KMS-11 (cell line): ENCODE measurements around the gene MARVELD1.
A peak's percentile ranks its signal among the peaks of the same experiment; 100 is the strongest.

ENCODE experiments used
- H2AFZ ChIP-seq: fragments of 200-600 bp; sonication (generic); 2 replicates; pipeline ENCODE4 v1.6.1; 2016; ENCODE audit warnings: antibody characterized with exemption, mixed run types, low read depth
- H3K27ac ChIP-seq: fragments of 200-600 bp; sonication (generic); 2 replicates; pipeline ENCODE4 v1.6.1; 2016; ENCODE audit warnings: mild to moderate bottlenecking, mixed run types
- H3K27me3 ChIP-seq: fragments of 200-600 bp; sonication (generic); 2 replicates; pipeline ENCODE4 v1.6.1; 2017; ENCODE audit warnings: mild to moderate bottlenecking, low read depth, mixed run types, moderate library complexity; ENCODE audit not compliant: insufficient read depth
- H3K36me3 ChIP-seq: fragments of 200-600 bp; sonication (generic); 2 replicates; pipeline ENCODE4 v1.6.1; 2017; ENCODE audit warnings: mild to moderate bottlenecking, mixed run types; ENCODE audit not compliant: insufficient read depth
- H3K4me1 ChIP-seq: fragments of 200-600 bp; sonication (generic); 2 replicates; pipeline ENCODE4 v1.6.1; 2016; ENCODE audit warnings: mild to moderate bottlenecking, low read depth, mixed run types; ENCODE audit not compliant: poor library complexity, severe bottlenecking
- H3K4me2 ChIP-seq: fragments of 200-600 bp; sonication (generic); 2 replicates; pipeline ENCODE4 v1.7.0; 2016; ENCODE audit warnings: mild to moderate bottlenecking, mixed run types
- H3K4me3 ChIP-seq: fragments of 200-600 bp; sonication (generic); IDR thresholded peaks from 2 replicates; pipeline ENCODE4 v1.6.1; 2017; ENCODE audit warnings: low read depth, low read length, mixed read lengths; ENCODE audit not compliant: insufficient read depth
- H3K79me2 ChIP-seq: fragments of 200-600 bp; sonication (generic); 2 replicates; pipeline ENCODE4 v1.6.1; 2016; ENCODE audit warnings: low read depth, mixed run types; ENCODE audit not compliant: insufficient read depth
- H3K9ac ChIP-seq: fragments of 200-600 bp; sonication (generic); 2 replicates; pipeline ENCODE4 v1.6.1; 2016; ENCODE audit warnings: mild to moderate bottlenecking, mixed run types
- H4K20me1 ChIP-seq: fragments of 200-600 bp; sonication (generic); 2 replicates; pipeline ENCODE4 v1.6.1; 2016; ENCODE audit warnings: mild to moderate bottlenecking, mixed run types; ENCODE audit not compliant: insufficient read depth
- CTCF ChIP-seq: fragments of 200-600 bp; sonication (generic); conservative IDR thresholded peaks from 2 replicates; pipeline ENCODE4 v1.6.1; 2017; ENCODE audit warnings: low read depth, mild to moderate bottlenecking, antibody characterized with exemption, low read length, moderate library complexity, mixed read lengths

MARVELD1 gene

GRCh38 chr10:97736403-97736901, 22.9 kb downstream of the MARVELD1 start:
- Histone ChIP-seq H2AFZ (peak overlapping the region; percentile 85), H3K4me1 (peaks cover 15% of the 10 kb centered on the region), H3K79me2 (peaks cover 38% of the 10 kb centered on the region), H3K9ac (peak overlapping the region; percentile 86; the same call in 1 of the 2 replicates), H3K4me3 (no peak overlapping the region), H3K27me3 (no peaks in the 10 kb centered on the region), H4K20me1 (no peaks in the 10 kb centered on the region), H3K36me3 (no peaks in the 10 kb centered on the region), H3K27ac (peak overlapping the region; percentile 61; the same call in 1 of the 2 replicates), H3K4me2 (peak overlapping the region; percentile 90)
- no peak for TF ChIP-seq CTCF

- Histone ChIP-seq H3K4me2 (peak within 1 kb of the TSS; percentile 90), H2AFZ (peak within 1 kb of the TSS; percentile 85), H3K9ac (peak within 1 kb of the TSS; percentile 86), H3K36me3 (no peaks in the 10 kb centered on the region), H4K20me1 (no peaks in the 10 kb centered on the region), H3K79me2 (peaks cover 38% of the 10 kb centered on the region), H3K27ac (peak within 1 kb of the TSS; percentile 61), H3K27me3 (no peaks in the 10 kb centered on the region), H3K4me1 (peaks cover 13% of the 10 kb centered on the region), H3K4me3 (peak within 1 kb of the TSS; percentile 64)
- no peak for TF ChIP-seq CTCF
Measured at GRCh38 chr10:97736902-97737769, 23.6 kb downstream of the MARVELD1 start, which contains the start of gene ZFYVE27. Gene ZFYVE27 (plus strand): TSS chr10:97737128. CDS start chr10:97738478, 1,350 bp downstream.

GRCh38 chr10:97737770-97738265, 24.3 kb downstream of the MARVELD1 start:
- Histone ChIP-seq H3K27ac (peak overlapping the region; percentile 61; the same call in 1 of the 2 replicates), H3K79me2 (peaks cover 38% of the 10 kb centered on the region), H3K27me3 (no peaks in the 10 kb centered on the region)

GRCh38 chr10:97738616-97739015, 25.1 kb downstream of the MARVELD1 start:
- H3K9ac ChIP-seq = no peak overlapping the region
- H3K4me3 ChIP-seq = no peak overlapping the region
- H3K27ac ChIP-seq = no peak overlapping the region
- H4K20me1 ChIP-seq = no peaks in the 10 kb centered on the region
- no peak for TF ChIP-seq CTCF
- peaks cover 13% of the 10 kb centered on the region for H3K4me1 ChIP-seq
- no peak overlapping the region for H2AFZ ChIP-seq
- H3K4me2 ChIP-seq = peak overlapping the region; percentile 90; the same call in 1 of the 2 replicates
- no peaks in the 10 kb centered on the region for H3K27me3 ChIP-seq
- no peaks in the 10 kb centered on the region; the same call in 1 of the 2 replicates for H3K36me3 ChIP-seq
- H3K79me2 ChIP-seq = peaks cover 43% of the 10 kb centered on the region

More at GRCh38 chr10:97737770-97738265, 24.3 kb downstream of the MARVELD1 start:
- H3K36me3 ChIP-seq = no peaks in the 10 kb centered on the region; the same call in 1 of the 2 replicates
- H3K4me1 ChIP-seq = peaks cover 13% of the 10 kb centered on the region
- peak overlapping the region; percentile 86 for H3K9ac ChIP-seq
- no peak for TF ChIP-seq CTCF
- H3K4me2 ChIP-seq = peak overlapping the region; percentile 90
- H2AFZ ChIP-seq = peak overlapping the region; percentile 85
- no peaks in the 10 kb centered on the region for H4K20me1 ChIP-seq
- H3K4me3 ChIP-seq = peak overlapping the region; percentile 64
